GM19099 (cell line): ENCODE results near the gene PRSS12.

Experiments used
- POLR2A ChIP-seq: IDR thresholded peaks from 3 replicates; pipeline ENCODE4 v1.6.1; 2011; ENCODE audit warnings: low read depth; ENCODE audit not compliant: insufficient read length; ENCODE audit errors: extremely low read depth

PRSS12 gene

GRCh38 chr4:118313098-118313497 lies 39.7 kb downstream of the PRSS12 start:
- TF ChIP-seq POLR2A = no peak

GRCh38 chr4:118308306-118309030 lies 44.3 kb downstream of the PRSS12 start:
- no peak for TF ChIP-seq POLR2A

DNA sequence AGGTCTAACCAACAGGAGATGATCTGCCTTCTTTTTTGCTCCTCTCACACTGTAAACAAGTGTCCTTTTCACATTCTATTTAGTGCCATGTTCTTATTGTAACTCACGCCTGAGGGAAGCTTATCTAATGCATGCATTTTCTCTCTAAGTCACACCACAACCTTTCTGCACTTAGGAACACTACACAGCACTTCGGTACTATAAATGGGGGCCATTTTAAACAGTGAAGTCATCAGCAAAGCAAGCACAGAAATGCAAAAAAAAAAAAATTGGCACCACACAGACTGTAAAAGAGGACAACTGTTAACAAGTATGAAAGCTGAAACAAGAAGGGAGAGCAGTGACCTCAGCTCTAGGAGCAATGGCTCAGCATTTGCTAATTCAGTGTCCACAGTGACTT lies 45.2 kb downstream of the PRSS12 start:
- no peak for TF ChIP-seq POLR2A

DNA sequence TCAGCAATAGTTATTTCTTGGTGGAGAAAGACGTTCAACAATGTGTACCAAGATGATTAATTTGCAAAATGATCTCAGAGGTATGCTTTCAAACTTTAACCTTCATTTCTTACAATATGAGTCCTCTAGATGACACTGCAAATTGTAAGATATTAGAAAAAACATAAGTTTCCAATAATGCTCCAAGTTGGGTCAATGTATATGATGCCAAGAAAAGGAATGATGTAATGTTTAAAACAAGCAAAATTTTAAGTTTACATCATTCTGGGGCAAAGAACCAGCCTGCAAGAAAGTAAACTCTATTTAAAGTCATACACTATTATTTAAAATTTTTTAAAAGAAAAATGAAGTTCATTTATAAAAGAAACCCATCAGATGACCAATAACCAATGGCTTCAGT lies 56.1 kb downstream of the PRSS12 start:
- TF ChIP-seq POLR2A = no peak

DNA sequence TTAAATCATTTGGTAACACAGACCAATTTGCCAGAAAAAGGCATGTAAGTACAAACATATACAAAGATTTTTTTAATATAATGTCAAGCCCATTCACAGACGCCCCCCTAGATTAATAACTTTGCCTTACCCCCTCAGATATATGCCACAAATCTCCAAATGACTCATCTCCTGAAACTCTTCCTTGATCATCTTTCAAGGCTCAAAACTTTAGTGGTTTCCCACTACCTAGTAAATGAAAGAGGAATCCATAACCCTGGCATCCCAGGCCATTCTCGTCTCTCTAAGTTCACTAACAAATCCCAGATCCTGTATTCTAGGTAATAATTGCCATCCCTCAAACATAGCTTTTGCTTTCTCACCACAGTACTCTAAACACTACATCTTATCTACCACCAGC lies 61.9 kb downstream of the PRSS12 start:
- TF ChIP-seq POLR2A = no peak

DNA sequence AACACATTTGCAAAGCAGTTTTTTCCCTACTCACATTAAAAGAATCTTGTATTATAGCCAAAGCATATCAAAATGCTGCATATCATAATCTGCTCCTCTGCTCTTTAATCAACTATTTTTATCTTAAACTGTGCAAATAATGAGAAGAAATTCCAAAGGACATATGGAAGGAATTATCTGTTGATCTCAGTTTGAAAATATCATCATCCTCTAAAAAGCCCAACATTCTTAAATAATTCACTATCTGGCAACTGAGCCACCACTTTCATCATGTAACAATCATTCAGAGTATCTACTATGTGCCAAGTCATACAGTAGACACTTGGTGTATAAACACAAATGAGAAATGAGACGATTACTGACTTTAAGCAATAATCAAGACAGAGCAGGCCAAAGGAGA lies 63.0 kb downstream of the PRSS12 start:
- TF ChIP-seq POLR2A = no peak

- TF ChIP-seq POLR2A = no peak
Observed at GRCh38 chr4:118287711-118288451, 64.9 kb downstream of the PRSS12 start.

DNA sequence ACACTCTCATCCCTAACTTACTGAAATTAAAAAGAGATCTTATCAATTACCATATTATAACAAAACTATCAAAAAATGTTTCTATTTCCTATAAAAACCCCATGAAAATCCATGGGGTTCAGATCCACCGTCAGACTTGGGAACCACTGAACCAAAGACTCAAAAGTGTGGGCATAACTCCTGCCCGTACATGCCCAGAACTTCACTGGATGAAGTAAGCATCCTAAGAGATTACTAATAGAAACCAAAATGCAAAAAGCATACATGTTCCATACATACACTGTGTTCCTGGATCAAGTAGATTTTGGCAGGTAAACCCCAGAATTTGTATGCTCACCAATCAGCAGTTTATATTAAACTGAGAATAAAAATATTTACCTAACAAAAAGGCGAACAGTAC lies 66.1 kb downstream of the PRSS12 start:
- no peak for TF ChIP-seq POLR2A

GRCh38 chr4:118285931-118286330 lies 66.9 kb downstream of the PRSS12 start:
- TF ChIP-seq POLR2A = no peak

DNA sequence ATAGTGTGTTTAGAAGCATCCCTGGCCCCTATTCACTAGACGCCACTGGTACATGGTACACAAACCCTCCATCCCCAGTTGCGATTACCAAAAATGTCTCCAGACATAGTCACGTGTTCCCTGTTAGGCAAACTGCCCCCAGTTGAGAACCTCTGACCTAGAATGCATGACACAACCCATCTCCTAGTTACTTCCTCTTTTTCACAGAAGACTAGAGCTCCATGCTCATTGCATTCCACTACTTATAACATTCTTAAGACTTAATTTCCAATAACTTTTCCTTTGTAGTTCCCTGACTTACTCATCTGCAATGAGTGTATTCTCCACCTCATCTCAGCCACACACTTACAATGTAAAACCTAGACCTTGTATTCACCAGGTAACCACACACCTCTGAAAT lies 68.6 kb downstream of the PRSS12 start:
- peak; percentile 24 for TF ChIP-seq POLR2A

- TF ChIP-seq POLR2A = no peak
Observed at GRCh38 chr4:118282692-118283091, 70.1 kb downstream of the PRSS12 start.

DNA sequence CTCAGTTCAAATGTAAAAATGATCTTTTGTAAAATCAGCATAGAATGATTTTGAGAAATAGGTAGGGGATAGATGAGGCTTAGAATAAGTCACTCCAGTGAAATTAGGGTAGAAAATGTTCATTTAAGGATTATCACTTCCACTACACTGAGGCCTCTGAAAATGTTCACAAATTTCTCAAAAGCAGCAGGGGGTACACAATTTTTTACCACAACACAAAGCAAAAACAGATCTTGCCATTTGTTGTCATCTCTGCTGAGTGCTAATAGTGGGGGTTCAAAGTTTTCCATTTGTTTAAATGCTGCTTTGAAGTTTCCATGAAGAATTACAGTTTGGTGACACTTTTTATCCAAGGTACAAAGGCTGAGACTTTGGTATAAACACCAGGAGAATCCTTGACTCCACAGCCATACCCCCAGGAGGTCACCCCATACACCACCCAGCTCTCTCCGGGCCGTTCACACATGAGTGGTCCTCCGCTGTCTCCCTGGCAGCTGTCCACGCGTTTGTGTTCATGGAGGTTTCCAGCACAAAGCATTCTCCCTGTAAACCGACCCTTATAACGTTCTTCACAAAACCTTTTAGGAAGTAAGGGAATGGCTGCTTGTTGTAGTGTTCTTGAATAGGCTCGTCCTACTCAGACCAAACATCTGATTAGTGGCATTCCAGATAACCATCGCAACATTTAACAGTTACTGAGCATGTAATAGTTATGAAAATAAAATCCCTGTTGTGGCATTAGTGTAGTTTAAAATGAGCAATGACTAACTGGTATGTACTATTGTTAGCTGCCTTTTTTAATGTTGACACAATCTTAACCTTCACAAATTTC lies 71.0 kb downstream of the PRSS12 start:
- peak; percentile 48 for TF ChIP-seq POLR2A

DNA sequence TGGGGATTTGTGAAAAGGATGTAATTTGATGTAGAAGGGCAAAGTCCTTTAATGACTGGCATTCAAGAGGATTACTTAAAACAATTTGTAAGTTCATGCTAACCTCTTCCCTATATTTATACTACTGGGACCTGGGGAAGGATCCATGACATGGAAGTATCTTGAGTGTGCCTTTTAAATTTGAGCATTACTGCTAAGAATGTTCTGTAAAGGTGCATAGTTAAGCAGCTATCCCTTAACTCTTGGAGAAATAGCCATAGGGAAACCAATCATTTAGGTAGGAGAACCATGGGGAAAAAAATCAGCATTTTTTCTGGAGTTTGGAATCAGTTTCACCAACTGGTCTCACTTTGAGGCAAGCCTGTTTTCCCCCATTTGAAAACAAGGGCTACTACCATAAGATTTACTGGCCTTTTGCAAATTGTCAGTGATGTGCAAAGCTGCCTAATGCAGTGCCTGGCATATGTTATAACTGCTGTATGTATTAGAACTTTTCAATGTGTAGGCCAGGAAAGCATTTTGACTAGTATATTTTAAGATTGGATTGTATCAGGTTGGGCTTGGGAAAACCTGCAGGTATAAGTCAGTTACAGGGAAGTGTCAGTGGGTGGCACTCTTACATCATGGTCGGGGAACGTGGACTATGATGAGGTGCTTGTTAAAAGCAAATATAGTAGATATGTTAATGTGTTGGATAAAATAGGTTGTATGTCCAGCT lies 72.1 kb downstream of the PRSS12 start:
- peak; percentile 56 for TF ChIP-seq POLR2A

GRCh38 chr4:118279920-118280432 lies 72.8 kb downstream of the PRSS12 start:
- TF ChIP-seq POLR2A = peak; percentile 25

DNA sequence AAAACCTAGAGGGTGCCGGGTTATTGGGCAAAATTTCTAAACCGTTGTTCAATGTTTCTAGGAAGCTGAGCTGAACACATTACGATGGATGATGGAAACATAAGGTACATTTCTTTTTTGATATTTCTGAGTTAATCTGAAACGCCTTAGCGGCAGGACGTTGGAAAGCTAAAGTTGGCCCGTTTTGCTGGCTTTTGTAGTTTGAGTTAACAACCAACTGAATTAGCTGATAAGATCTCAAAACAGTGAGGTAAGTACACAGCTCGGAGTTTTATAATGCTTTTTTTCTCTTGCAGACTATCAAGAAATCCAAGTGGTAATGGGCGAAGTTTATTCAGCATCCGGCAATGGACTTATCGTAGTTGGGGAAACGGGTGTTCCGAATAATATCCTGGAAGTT lies 73.5 kb downstream of the PRSS12 start:
- no peak for TF ChIP-seq POLR2A

DNA sequence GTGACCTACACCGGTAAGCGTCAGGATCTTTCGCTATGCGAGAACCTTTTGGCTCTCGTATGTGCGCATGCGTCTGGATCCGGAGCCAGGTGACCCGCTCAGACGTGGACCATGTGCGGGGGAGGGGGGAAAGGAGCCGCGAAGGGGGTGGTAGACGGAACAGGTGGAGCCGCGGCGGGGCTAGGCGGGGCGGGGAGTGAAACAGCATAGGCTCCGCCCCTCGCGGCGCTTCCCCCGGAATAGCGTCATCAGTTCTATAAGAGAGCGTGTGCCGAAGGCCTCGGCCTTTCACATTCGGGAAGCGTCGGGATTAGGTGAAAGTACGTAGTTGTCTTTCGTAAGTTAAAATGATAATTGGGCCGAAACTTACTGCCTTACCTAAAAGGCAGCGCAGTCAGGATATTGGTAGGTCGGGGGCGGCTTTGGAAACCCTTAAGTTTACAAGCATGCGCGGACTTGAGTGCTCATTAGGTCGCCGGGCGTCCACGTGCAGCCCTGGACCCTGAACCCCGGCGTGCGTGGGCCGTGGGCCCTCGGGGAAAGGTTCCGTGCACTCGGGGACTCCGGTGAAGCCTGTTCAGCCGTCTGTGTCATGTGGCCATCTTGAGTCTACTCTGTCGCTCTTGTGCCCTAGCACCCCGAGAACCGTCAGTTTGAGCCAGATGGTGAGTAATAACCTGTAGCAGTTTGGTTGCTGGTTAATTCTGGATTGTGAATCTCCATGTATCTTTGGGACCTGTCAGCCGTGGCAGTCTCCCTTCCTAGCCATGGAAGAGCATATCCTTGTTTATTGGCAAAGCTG lies 74.1 kb downstream of the PRSS12 start:
- peak; percentile 98 for TF ChIP-seq POLR2A
